Activated naive CD4-positive, alpha-beta T cell treated with anti-CD3 and anti-CD28 coated beads, Interleukin-2, amount 50 U/mL, for 72 hours (primary cell): ENCODE results near the gene AGRN. TPM values are rescaled to one million over a fixed set of nuclear protein-coding genes. Genes with fewer than 3 reads are reported as not detected.
"Not testable (repeated sequence)": the region's sequence is repeated elsewhere in the genome, so short reads cannot be mapped to it uniquely, and the experiment has no call there.

Source experiments
- ATAC-seq, 2 donors: fragments of 150-1000 bp; cut with Tn5 transposase; 2 replicates each; pipeline ENCODE4 v1.10.0; 2021; ENCODE audit warnings: mild to moderate bottlenecking in 2 of 2, moderate library complexity in 2 of 2
- DNase-seq, 2 donors: peaks; one replicate each; pipeline ENCODE4 v3.0.0; 2021 to 2022; ENCODE audit warnings: low spot score in 2 of 2
- H3K27ac Mint-ChIP-seq, 2 donors: one replicate each; pipeline ENCODE4 v1.8.0; 2022; ENCODE audit warnings: mild to moderate bottlenecking in 2 of 2, mixed read lengths in 2 of 2
- H3K36me3 Mint-ChIP-seq, 2 donors: one replicate each; pipeline ENCODE4 v1.8.0; 2022; ENCODE audit warnings: mixed read lengths in 2 of 2
- H3K9me3 Mint-ChIP-seq, 2 donors: one replicate each; pipeline ENCODE4 v1.8.0; 2022; ENCODE audit warnings: mixed read lengths in 2 of 2
- total RNA-seq, 2 donors: library from RNA; stranded (reverse); gene quantifications; one replicate each; pipeline ENCODE4 v1.2.3, GENCODE V29; 2022

Gene AGRN
- total RNA-seq, 2 donors from 2014 or later: 44.5 to 79.9 TPM

DNA sequence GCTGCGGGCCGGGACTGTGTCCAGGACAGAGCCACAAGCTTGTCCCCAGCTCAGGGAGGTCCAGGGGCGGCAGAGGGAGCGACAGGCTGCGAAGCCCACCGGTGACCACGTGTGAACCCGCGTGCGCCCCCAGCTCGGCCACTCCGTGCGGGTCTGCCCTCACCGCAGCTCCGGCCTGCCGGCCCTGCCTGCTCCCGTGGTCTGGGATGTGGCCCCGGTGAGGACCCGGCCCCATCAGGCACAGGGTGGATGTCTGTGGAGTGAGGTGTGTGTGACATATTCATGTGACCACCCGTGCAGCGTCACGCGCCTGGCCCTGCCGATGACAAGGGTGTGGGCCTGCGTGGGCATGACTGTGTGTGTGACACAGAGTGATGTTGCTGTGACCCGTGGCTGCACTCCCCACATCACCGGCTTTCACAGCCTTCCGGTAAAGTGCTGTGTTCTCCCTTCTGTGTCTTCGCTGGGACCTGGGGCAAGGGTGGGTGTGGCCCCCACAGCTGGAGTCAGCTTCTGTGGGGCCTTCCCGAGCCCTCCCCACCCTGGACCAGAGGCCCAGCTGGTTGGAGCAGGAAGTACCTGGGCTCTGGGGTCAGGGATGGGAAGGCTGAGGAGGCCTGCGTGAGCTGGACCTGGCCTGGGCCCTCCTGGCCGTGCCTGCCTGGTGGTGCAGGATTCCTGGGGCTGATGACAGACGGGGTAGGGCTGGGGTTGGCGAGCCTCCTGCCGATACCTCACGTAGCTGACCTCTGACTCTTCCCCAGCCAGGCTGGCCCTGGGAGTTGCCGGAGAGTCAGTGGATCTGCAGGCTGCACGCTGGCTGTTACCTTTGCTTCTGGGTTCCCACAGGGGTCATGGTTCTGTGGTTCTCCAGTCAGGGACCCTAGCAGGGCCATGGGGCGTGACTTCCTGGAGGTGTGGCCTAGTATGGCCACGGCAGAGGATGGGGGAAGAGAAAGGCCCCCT, 50.1 kb downstream of the AGRN start:
- ATAC-seq: peak in 1 of 2 donors; percentile 8
- Mint-ChIP-seq H3K27ac (peak overlapping the region in 1 of 2 donors; percentile 29), H3K36me3 (no peaks in the 10 kb centered on the region), H3K9me3 (no peaks in the 10 kb centered on the region)
- DNase-seq: no peak

DNA sequence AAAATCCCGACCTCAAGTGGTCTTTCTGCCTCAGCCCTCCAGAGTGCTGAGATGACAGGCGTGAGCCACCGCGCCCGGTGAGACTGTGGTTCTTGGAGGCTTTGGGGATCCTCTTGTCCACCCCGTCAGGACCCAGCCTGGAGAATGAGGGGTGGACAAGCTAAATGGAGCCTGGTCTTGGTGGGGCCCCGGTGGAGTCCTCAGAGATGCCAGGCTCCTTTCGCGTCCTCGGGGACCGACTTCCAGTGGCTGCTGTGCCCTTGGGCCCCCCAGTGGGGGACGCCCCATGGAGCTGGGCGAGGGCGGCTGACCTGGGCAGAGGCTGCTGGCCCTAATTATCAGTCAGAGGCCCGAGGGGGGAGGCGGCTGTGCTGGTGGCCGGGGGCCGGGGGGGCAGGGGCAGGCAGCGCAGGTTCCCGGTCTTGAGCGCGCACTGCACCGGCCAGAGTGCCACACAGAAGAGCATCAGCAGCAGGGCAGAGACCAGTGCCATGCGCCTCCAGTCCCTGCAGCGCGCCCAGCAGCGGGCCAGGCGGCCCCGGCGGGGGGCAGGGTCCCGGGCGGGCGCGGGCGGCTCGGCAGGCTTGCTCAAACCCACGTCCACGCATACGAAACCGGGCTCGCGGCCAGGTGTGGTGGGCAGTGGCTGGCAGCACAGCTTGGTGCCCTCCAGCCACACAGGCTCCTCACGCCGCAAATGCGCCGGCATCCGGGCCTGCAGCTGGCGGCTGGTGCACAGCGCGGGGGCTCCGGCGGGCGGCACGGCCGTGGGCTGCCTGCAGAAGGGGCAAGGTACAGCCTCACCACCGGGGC, 51.8 kb downstream of the AGRN start:
- no peaks in the 10 kb centered on the region for H3K9me3 Mint-ChIP-seq
- no peak for ATAC-seq
- DNase-seq: peak in 1 of 2 donors; percentile 56
- no peak overlapping the region for H3K27ac Mint-ChIP-seq
- H3K36me3 Mint-ChIP-seq: no peaks in the 10 kb centered on the region

DNA sequence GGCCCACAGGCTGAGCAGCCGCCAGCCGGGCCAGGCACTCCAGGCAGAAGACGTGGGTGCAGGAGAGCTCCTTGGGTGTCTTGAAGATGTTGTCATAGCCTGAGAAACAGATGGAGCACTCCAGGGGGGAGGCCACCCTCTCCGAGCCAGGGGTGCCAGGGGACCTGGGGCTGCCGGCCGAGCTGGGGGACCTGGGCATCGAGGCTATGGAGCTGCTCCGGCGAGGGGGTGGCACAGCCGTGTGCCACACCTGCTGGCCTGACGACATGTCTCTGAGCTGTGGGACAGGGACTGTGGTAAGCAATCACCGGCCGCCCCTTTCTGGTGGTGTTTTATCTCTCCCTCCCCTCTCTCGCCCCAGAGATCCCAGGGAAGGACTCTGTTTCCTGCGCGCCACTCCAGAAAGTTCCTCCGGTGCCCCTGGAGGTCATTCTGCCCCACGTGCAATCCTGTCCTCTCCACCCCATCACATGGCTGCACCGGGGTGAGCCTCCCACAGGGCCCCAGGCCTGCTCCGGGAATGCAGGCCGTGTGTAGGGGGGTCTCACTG, 52.5 kb downstream of the AGRN start:
- ATAC-seq (no peak), DNase-seq (no peak)
- H3K9me3 Mint-ChIP-seq: no peaks in the 10 kb centered on the region

DNA sequence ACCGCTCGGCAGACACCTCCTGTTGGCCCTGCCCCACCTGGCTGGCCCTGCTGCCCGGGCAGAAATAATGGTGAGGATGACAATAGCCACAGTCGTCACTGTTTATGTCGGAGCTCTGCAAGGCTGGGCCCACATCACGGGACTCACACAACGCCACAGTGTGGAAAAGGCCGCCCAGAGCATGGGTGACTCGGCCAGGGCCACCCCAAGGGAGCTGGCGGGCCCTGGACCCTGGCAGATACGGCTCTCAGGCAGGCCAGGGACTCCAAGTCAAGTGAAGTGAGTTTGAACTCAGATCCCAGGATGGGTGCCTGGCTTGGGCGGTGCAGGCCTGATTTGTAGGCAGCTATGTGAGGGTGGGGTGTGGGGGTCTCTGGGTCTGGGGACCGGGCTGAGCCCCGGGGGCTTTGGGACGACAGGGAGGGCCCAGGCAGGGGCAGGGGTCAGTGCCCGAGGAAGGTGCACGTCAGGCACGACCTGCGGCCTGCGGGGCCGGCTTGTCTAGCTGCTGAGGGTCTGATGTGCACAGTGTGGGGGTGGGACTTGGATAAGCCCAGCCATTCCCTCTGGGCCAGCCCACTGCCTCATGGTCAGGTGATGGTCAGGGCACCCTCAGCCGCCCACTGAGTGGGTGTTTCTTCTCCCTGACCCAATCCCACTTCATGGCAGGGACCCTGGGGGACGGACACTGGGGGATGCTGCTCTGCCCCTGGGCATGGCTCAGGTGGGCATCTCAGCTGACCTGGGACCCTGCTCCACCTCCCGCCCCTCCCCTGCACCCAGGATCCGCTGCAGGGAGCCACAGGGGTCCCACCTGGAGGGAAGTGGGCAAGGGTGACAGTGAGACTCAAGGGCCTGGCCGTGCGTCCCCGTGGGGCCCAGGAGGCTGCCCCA, 53.2 kb downstream of the AGRN start:
- DNase-seq (peak in 1 of 2 donors; percentile 55), ATAC-seq (no peak)
- Mint-ChIP-seq H3K36me3 (no peaks in the 10 kb centered on the region), H3K9me3 (no peaks in the 10 kb centered on the region), H3K27ac (no peak overlapping the region)

More for the DNA sequence above, 52.5 kb downstream of the AGRN start:
- Mint-ChIP-seq H3K36me3 (no peaks in the 10 kb centered on the region), H3K27ac (no peak overlapping the region)

DNA sequence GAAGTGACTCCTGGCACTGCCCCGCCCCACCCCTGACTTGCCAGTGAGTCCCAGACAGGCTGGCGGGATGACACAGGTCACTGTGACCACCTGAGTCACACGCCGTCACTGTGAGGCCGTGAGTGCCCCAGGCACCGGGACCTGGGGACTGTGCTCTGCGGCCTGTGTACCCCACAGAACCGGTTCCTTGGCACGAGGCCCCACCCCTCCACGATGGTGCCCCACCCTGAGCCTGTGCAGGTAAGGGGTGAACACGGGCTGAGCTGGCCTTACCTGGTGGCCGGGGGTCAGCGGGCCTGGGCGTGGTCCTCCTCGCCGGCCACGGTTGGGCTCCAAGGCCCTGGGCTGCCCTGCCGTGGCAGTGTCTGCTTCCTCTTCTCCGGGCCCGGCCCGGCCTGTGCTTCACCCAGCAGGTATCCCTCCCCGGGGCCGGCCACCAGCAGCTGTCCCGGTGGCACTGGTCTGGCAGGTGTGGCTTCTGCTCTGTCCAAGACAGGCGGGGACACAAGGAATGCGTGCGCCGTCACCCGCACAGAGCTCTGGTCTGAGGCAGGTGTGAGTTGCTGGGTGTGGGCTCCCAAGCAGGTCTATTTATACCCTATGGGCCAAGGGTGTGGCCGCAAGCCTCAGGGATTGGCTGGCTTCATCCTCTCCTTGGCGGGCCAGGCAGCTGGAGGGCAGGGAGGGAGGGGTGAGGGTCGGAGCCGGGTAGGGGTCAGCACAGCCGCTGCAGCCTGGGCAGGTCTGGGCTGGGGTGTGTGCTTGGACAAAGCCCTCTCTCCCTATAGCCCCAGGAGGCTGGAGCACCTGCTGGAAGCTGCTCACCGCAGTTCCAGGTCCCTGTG, 54.0 kb downstream of the AGRN start, which contains the start of gene RNF223:
Gene RNF223 (minus strand): TSS at position 564 of the 845 bp plus-strand sequence. CDS start 1,740 bp downstream, outside the sequence.
- no peaks in the 10 kb centered on the region for H3K9me3 Mint-ChIP-seq
- ATAC-seq: no peak

DNA sequence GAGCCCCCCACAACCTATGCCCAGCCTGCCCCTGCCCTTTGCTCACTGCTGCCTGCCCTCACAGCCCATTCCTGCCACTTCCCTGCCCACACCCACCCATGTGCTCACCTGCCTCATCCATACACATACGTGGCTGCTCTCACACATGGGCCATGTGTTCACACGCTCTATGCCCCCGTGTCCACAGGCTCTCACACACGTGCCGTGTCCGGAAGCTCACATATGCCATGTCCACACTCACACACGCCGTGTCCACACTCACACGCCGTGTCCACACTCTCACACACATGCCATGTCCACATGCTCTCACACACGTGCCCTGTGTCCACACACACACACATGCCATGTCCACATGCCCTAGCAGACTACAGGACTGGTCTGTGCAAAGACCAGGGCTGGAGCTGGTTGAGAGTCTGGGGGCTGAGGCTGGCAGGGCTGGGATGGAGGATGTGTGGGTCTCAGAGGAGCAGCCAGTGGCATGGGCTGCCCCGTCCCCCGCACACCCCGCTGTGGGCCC, 54.8 kb downstream of the AGRN start:
- no peak overlapping the region for H3K27ac Mint-ChIP-seq
- ATAC-seq: peak in 1 of 2 donors; percentile 8
- no peaks in the 10 kb centered on the region for H3K36me3 Mint-ChIP-seq
- no peaks in the 10 kb centered on the region for H3K9me3 Mint-ChIP-seq
- DNase-seq: peak in 1 of 2 donors; percentile 53

More for the DNA sequence above, 54.0 kb downstream of the AGRN start, which contains the start of gene RNF223:
- peak in 1 of 2 donors; percentile 55 for DNase-seq
- H3K36me3 Mint-ChIP-seq: no peaks in the 10 kb centered on the region
- H3K27ac Mint-ChIP-seq: no peak within 1 kb of the TSS

DNA sequence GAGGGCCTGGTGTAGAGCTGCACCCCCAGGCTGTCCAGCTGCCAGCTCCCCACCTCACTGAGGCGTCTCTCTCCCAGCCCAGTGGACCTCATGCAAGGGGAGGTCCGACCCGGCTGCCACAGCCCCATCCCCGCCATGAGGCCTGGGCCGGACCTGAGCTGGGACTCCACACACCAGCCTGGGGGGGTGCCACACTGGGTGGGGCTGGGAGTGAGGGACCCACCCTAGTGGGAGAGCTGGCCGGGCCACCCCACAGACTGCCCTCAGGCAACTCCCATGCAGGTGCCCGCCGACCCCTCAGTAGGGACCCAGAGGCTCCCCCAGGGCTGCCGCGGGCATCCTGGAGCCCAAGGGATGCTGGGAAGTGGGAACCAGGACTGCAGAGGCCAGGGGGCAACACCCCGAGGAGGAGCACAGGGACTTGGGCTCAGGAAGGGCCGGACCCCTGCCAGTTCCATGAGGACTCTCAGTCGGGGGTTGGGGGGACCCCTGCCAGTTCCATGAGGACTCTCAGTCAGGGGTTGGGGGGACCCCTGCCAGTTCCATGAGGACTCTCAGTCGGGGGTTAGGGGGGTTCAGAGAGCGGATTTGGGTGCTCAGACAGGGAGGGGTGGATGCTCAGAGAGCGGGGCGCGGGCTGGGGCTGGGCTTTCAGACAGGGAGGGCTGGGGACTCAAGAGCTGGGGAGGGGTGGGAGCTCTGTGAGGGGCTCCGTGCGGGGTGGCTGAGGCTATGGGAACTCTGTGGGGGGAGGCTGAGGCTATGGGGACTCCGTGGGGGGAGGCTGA, 55.4 kb downstream of the AGRN start:
- no peak overlapping the region for H3K27ac Mint-ChIP-seq
- ATAC-seq: peak in 1 of 2 donors; percentile 3
- DNase-seq: peak in 1 of 2 donors; percentile 50
- H3K36me3 Mint-ChIP-seq: no peaks in the 10 kb centered on the region
- no peaks in the 10 kb centered on the region for H3K9me3 Mint-ChIP-seq

DNA sequence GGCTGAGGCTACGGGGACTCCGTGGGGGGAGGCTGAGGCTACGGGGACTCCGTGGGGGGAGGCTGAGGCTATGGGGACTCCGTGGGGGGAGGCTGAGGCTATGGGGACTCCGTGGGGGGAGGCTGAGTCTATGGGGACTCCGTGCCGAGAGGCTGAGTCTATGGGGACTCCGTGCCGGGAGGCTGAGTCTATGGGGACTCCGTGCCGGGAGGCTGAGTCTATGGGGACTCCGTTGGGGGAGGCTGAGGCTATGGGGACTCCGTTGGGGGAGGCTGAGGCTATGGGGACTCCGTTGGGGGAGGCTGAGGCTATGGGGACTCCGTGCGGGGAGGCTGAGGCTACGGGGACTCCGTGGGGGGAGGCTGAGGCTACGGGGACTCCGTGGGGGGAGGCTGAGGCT, 57.5 kb downstream of the AGRN start:
- ATAC-seq, H3K36me3 Mint-ChIP-seq, H3K9me3 Mint-ChIP-seq, H3K27ac Mint-ChIP-seq, DNase-seq: not testable (repeated sequence)

DNA sequence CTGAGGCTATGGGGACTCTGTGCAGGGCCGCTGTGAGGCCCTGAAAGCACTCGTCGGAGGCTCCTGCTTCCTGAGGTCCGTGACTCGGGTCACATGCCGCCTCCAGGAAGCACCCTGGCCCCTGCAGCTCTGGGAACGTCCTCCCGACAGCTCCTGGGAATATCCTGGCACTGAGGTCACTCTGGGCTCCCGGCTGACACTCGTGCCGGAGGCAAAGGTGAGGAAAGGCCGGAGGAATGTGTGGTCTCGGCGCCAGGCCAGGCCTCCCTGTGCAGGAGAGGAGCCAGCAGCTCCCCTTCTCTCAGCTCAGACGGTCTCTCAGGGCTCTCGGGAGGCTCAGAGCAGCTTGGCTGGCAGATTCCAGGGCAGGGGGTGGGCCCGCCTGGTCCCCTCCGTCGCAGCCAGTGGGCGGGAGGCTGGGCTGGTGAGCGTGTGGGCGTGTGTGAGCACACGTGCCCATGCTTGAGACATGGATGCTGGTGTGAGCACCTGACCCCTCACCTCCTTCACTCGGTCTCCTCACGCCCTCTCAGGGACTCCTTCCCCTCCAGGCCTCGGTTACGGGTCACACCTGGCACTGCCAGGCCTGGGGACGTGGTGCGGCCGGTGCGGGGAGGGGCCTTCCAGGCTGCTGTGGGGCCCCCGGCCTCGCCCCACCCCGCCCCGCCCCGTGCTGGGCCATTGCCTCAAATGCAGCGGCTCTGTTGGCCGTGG, 59.6 kb downstream of the AGRN start:
- Mint-ChIP-seq H3K36me3 (no peaks in the 10 kb centered on the region), H3K27ac (no peak overlapping the region), H3K9me3 (no peaks in the 10 kb centered on the region)
- ATAC-seq (peak; percentile 66 to 70), DNase-seq (peak in 1 of 2 donors; percentile 57)

DNA sequence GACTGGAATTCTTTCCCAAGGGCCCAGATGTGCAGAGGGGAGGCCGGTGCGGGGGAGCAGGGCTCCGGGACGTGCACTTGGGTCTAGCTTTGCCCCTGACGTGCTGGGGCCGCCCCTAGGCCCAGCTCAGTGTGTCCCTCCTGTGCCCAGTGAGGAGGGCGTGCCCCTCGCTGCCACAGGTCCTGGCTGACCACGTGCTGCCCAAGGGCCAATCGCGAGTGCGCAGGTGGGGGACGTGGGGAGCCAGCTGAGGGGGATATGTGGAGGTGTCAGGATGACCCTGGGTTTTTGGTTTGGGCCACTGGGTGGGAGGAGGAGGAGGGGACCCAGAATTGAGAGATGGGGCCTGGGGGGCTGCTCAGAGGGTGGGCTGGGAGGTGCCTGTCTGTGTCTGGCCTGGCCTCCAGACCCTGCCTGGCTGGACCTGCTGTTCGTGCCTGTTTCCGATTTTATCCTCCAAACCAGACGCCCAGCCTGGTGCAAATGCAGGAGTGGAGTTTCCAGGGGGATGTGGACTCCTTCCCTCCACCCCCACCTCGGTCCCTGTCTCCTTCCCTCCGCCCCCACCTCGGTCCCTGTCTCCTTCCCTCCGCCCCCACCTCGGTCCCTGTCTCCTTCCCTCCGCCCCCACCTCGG, 60.3 kb downstream of the AGRN start:
- DNase-seq (peak in 1 of 2 donors; percentile 60), ATAC-seq (peak; percentile 60 to 72)
- no peaks in the 10 kb centered on the region for H3K9me3 Mint-ChIP-seq
- no peaks in the 10 kb centered on the region for H3K36me3 Mint-ChIP-seq
- H3K27ac Mint-ChIP-seq: no peak overlapping the region

DNA sequence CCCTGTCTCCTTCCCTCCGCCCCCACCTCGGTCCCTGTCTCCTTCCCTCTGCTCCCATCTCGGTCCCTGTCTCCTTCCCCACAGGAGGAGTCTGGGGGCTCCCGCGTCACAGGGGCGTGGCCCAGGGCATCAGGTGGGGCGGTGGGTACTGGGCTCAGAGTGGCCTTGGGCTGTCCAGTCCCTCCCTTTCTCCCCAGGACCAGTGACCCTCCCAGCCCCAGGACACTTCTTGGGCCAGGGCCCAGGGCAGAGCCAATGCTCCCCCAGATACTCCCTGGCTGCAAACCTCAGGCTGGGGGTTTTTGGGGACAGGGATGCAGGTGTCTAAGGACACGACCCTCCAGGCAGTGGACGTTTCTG, 61.0 kb downstream of the AGRN start:
- Mint-ChIP-seq H3K36me3 (no peaks in the 10 kb centered on the region), H3K27ac (no peak overlapping the region), H3K9me3 (no peaks in the 10 kb centered on the region)
- DNase-seq (no peak), ATAC-seq (no peak)

DNA sequence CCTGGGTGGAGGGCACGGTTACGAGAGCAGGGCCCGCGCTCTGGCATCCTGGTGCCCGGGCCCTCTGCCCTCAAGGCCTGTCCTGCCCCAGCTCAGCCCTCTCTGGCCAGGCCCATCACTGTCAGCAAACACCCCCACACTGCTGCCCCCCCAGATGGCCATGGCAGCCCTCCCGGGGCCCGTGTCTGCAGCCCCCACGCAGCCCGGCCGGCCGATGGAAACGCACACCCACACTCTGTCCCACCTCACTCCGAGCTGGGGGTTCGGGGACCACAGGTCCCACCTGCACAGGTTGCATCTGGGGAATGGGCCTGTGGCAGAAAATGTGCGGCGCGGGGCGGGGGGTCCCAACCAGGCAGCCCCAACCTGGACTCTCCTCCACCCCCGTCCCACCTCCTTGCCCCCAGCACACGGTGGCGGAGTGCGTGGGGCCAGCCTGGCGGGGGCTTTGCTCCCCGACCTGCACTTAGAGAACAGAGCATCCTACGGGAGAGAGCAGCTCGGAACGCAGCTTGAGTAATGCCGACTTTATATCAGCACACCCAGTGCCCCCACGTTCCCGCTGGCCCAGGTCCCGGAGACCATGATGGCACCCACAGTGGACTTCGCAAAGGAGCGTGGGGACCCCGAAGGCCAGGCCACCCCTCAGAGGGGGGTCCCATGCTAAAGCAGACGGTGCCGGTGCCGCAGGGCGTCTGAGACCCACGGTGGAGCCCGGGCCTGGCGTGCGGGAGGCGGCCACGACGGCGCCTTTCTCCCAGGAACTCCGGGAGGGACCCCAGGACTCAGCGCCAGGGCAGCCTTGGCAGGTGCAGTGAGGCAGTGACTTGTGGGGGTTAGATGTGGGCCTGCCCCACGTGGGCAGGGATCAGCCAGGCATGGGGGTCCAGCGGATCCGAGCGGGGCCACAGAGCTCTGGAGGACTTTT, 61.7 kb downstream of the AGRN start:
- Mint-ChIP-seq H3K9me3 (no peaks in the 10 kb centered on the region), H3K36me3 (no peaks in the 10 kb centered on the region), H3K27ac (no peak overlapping the region)
- ATAC-seq (no peak), DNase-seq (peak in 1 of 2 donors; percentile 55)
